ENCODE data around the gene AGTPBP1.
"Not testable (repeated sequence)": the region's sequence is repeated elsewhere in the genome, so short reads cannot be mapped to it uniquely, and the experiment has no call there.

Gene AGTPBP1

DNA sequence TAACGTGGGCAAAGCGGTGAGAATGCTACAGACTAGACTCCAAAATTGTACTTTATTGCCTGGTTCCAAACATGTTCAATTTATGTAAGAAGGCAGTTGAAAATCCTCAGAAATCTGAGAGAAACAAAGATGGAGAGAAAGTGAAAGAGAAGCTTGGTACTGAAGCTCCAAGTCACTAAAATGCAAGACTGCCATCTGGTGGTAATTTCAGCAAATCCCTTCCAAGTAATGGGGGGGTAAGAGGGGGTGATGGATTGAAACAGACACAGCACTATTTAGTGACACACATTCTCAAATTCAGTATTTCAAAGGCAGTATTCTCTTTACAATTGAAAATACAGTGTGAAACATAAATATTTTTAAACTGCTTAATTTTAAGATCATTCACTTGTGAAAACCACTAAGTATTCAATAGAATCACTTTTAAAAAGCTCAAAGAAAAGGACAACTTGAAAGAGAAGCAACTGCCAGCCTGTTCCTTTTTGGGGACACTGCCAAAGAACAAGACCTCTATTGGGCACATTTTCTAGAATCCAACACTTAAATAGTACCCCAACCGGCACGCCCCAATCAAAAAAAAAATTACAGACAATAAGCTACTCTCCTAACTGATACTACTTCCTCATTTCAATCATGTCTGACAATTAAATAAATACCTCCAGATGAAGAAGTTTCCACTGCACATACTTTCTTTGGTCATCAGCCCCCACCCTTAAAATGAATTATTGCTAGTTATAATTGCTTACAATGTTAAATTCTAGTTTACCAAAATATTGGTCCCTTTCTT, 131.5 kb downstream of the AGTPBP1 start:
- Histone ChIP-seq H3K27me3 (ENCODE audit: control insufficient read depth in 1 of 2, insufficient read depth in 2 of 2, low read length in 2 of 2) (no peaks in the 10 kb centered on the region), H3K4me3 (ENCODE audit: low read depth in 1 of 2, low read length in 2 of 2) (peak overlapping the region in 1 of 2 donors; percentile 14), H3K9me3 (ENCODE audit: low read length) (no peaks in the 10 kb centered on the region), H3K4me1 (ENCODE audit: insufficient read depth, low read length) (no peaks in the 10 kb centered on the region), H3K9ac (ENCODE audit: low read length) (no peak overlapping the region), H3K27ac (ENCODE audit: low read depth, low read length) (no peak overlapping the region), H3K36me3 (ENCODE audit: insufficient read depth, low read length) (no peaks in the 10 kb centered on the region)

DNA sequence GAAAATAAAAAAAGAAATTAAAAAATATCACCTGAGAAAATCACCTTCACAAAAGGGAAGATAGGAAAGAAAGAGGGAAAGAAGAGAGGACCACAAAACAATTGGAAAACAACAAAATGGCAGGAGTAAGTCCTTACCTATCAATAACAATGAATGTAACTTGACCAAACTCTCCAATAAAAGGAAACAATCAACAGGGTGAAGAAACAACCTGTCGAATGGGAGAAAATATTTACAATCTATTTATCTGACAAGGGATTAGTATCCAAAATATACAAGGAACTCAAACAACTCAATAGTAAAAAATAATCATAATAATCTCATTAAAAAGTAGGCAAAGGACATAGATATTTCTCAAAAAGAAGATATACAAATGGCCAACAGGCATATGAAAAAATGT, 135.8 kb downstream of the AGTPBP1 start:
- Histone ChIP-seq H3K9ac (ENCODE audit: low read length) (no peak overlapping the region), H3K4me3 (ENCODE audit: low read depth in 1 of 2, low read length in 2 of 2) (no peak overlapping the region), H3K27me3 (ENCODE audit: control insufficient read depth in 1 of 2, insufficient read depth in 2 of 2, low read length in 2 of 2) (no peaks in the 10 kb centered on the region), H3K36me3 (ENCODE audit: insufficient read depth, low read length) (no peaks in the 10 kb centered on the region), H3K9me3 (ENCODE audit: low read length) (no peaks in the 10 kb centered on the region), H3K27ac (ENCODE audit: low read depth, low read length) (no peak overlapping the region), H3K4me1 (ENCODE audit: insufficient read depth, low read length) (no peaks in the 10 kb centered on the region)

DNA sequence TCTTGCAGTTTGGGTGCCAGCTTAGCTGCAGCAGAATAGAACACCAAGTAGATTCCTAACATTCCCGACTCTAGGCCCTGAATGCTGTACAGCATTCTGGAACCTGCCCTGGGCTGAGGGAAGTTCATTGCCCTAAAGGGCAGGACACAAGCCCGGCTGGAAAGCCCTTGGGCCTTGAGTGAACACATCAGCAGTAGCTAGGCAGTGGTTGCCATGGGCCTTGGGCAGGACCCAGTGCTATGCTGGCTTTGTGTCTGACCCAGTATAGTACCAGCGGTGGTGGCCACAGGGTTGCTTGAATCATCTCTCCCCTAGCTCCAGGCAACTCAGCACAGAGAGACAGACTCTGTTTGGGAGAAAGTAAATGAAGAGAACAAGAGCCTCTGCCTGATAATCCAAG, 137.8 kb downstream of the AGTPBP1 start:
- Histone ChIP-seq H3K36me3 (ENCODE audit: insufficient read depth, low read length) (no peaks in the 10 kb centered on the region), H3K27ac (ENCODE audit: low read depth, low read length) (no peak overlapping the region), H3K4me1 (ENCODE audit: insufficient read depth, low read length) (no peaks in the 10 kb centered on the region), H3K27me3 (ENCODE audit: control insufficient read depth in 1 of 2, insufficient read depth in 2 of 2, low read length in 2 of 2) (no peaks in the 10 kb centered on the region), H3K9ac (ENCODE audit: low read length) (no peak overlapping the region), H3K4me3 (ENCODE audit: low read depth in 1 of 2, low read length in 2 of 2) (no peak overlapping the region), H3K9me3 (ENCODE audit: low read length) (no peaks in the 10 kb centered on the region)

DNA sequence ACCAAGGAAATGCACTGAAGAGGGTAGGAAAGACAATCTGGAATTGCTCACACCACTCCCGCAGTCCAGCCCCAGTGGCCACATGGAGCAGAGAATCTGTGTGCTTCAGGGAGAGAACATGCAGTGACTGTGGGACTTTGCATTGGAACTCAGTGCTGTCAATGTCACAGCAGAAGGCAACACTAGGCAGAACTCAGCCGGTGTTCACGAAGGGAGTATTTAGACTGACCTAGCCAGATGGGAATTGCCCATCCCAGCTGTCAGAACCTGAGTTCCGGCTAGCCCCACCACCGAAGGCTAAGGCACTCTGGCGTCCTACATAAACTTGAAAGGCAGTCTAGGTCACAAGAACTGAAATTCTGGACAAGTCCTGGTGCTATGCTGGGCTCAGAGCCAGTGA, 139.0 kb downstream of the AGTPBP1 start:
- no peak overlapping the region for H3K27ac ChIP-seq (ENCODE audit: low read depth, low read length)
- no peak overlapping the region for H3K9ac ChIP-seq (ENCODE audit: low read length)
- H3K4me1 ChIP-seq (ENCODE audit: insufficient read depth, low read length) = no peaks in the 10 kb centered on the region
- no peaks in the 10 kb centered on the region for H3K36me3 ChIP-seq (ENCODE audit: insufficient read depth, low read length)
- H3K9me3 ChIP-seq (ENCODE audit: low read length) = no peaks in the 10 kb centered on the region
- H3K27me3 ChIP-seq (ENCODE audit: control insufficient read depth in 1 of 2, insufficient read depth in 2 of 2, low read length in 2 of 2) = no peaks in the 10 kb centered on the region
- H3K4me3 ChIP-seq (ENCODE audit: low read depth in 1 of 2, low read length in 2 of 2) = no peak overlapping the region

DNA sequence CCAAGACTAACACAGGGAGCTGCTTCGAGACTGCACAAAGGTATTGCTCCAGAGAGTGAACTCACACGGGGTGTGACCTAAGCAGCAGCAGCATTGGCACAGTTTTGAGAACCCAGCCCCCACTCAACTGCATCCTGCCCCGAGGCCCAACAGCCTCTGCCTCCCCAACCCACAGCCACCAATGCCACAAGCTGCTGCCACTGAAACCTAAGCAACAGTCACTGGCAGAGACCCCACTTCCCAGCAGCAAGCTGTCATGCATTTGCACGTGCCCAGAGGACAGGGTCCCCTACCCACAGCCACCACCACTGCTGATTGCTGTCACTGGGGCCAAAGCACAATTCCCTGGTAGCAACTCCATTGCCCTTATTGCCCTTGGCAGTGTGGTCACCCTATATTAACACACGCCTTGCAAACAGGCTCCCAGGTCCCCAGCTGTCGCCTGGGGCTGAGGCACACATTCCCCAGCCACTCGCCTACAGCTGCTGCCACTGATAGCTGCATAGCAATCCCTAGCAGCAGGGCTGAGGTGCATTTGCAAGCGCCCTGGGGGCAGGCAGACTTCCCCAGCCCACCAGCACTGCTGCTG, 141.0 kb downstream of the AGTPBP1 start:
- Histone ChIP-seq H3K4me1 (ENCODE audit: insufficient read depth, low read length) (no peaks in the 10 kb centered on the region), H3K9ac (ENCODE audit: low read length) (no peak overlapping the region), H3K27me3 (ENCODE audit: control insufficient read depth in 1 of 2, insufficient read depth in 2 of 2, low read length in 2 of 2) (no peaks in the 10 kb centered on the region), H3K9me3 (ENCODE audit: low read length) (no peaks in the 10 kb centered on the region), H3K27ac (ENCODE audit: low read depth, low read length) (no peak overlapping the region), H3K4me3 (ENCODE audit: low read depth in 1 of 2, low read length in 2 of 2) (no peak overlapping the region), H3K36me3 (ENCODE audit: insufficient read depth, low read length) (no peaks in the 10 kb centered on the region)

DNA sequence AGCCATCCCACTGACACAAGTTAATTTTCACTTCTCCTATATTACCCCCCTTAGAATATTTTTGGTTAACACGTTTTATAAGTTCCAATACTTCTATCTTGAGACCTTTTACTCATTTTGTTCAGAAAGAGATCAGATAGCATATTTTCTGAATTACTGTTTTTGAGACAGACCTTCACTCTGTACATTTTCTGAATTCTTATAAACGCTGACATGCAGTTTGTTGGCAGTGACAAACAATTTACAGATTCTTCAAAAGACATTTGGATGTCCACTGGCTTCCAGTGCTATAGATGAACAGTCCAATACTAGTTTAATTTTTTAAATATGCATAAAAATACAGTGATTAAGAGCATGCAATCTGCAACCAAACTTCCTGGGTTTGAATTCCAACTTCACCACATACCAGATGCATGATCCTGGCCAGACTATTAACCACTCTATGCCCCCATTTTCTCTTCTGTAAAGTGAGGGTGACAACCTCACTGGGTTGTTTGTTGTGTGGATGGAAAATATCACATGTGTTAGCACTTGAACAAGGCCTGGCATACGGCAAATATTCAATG, 142.1 kb downstream of the AGTPBP1 start:
- H3K4me3 ChIP-seq (ENCODE audit: low read depth in 1 of 2, low read length in 2 of 2) = no peak overlapping the region
- no peaks in the 10 kb centered on the region for H3K27me3 ChIP-seq (ENCODE audit: control insufficient read depth in 1 of 2, insufficient read depth in 2 of 2, low read length in 2 of 2)
- no peak overlapping the region for H3K27ac ChIP-seq (ENCODE audit: low read depth, low read length)
- no peak overlapping the region for H3K9ac ChIP-seq (ENCODE audit: low read length)
- H3K36me3 ChIP-seq (ENCODE audit: insufficient read depth, low read length) = no peaks in the 10 kb centered on the region
- no peaks in the 10 kb centered on the region for H3K9me3 ChIP-seq (ENCODE audit: low read length)
- no peaks in the 10 kb centered on the region for H3K4me1 ChIP-seq (ENCODE audit: insufficient read depth, low read length)

DNA sequence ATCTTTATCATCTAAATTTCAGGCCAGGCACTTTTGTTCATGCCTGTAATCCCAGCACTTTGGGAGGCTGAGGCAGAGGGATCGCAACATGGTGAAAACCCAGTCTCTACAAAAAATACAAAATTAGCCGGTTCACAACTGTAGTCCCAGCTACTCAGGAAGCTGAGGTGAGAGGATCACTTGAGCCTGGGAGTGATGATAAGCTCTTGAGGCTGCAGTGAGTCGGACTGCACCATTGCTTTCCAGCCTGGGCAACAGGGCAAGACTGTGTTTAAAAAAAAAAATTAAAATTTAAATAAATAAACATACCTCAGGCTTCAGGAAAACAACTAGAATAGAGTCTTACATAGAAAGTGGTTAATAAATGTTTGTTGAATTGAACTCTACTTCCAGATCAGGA, 147.4 kb downstream of the AGTPBP1 start:
- no peaks in the 10 kb centered on the region for H3K9me3 ChIP-seq (ENCODE audit: low read length)

DNA sequence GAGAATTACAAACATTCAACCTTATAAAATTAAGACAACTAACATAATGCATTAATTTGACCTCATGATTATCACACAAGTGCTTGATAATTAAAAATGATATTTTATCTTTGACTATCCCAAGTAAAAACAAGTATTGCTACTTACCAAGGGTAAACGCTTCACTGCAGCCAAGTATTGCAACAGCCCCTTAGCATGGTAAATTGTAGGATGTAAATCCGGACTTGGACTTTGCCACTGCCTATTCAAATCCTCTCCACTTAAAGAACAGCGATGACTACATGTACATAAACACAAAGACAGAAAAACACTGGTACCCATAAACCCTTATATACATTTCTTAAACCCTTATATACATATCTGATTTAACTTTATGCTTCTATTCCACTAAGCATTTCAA, 155.1 kb downstream of the AGTPBP1 start:
- Histone ChIP-seq H3K9ac (ENCODE audit: low read length) (no peak overlapping the region), H3K4me3 (ENCODE audit: low read depth in 1 of 2, low read length in 2 of 2) (no peak overlapping the region), H3K4me1 (ENCODE audit: insufficient read depth, low read length) (no peaks in the 10 kb centered on the region), H3K9me3 (ENCODE audit: low read length) (no peaks in the 10 kb centered on the region), H3K27me3 (ENCODE audit: control insufficient read depth in 1 of 2, insufficient read depth in 2 of 2, low read length in 2 of 2) (no peaks in the 10 kb centered on the region), H3K36me3 (ENCODE audit: insufficient read depth, low read length) (no peaks in the 10 kb centered on the region), H3K27ac (ENCODE audit: low read depth, low read length) (no peak overlapping the region)

More for the DNA sequence above, 147.4 kb downstream of the AGTPBP1 start:
- no peak overlapping the region for H3K27ac ChIP-seq (ENCODE audit: low read depth, low read length)
- H3K4me1 ChIP-seq (ENCODE audit: insufficient read depth, low read length) = no peaks in the 10 kb centered on the region
- H3K27me3 ChIP-seq (ENCODE audit: control insufficient read depth in 1 of 2, insufficient read depth in 2 of 2, low read length in 2 of 2) = no peaks in the 10 kb centered on the region
- no peak overlapping the region for H3K9ac ChIP-seq (ENCODE audit: low read length)
- no peaks in the 10 kb centered on the region for H3K36me3 ChIP-seq (ENCODE audit: insufficient read depth, low read length)
- no peak overlapping the region for H3K4me3 ChIP-seq (ENCODE audit: low read depth in 1 of 2, low read length in 2 of 2)

DNA sequence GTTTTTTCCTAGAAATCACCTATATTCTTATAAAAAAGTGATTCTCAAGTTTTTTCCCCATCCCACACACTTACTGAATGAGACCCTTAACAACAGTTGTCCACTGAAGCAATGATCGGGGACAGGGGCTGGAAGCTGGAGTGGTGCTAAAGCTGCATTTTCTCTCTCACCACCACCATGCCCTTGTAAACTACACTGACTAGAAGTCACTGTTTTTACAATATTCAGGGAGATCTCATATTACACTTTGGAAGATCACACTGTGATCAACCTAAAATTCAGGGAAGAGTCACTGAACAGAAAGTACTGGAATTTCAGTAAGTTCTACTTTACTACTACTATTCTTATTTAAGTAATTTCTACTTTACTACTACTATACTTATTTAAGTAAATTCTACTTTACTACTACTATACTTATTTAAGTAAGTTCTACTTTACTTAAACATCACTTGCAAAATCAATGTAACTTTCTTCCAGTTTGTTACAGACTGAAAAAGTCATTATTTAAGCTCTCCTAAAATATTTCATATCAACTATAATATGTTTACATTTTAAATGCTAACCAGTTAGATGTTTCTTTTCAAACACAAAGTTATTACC, 164.3 kb downstream of the AGTPBP1 start:
- Histone ChIP-seq H3K27me3 (ENCODE audit: control insufficient read depth in 1 of 2, insufficient read depth in 2 of 2, low read length in 2 of 2) (no peaks in the 10 kb centered on the region), H3K27ac (ENCODE audit: low read depth, low read length) (no peak overlapping the region), H3K36me3 (ENCODE audit: insufficient read depth, low read length) (no peaks in the 10 kb centered on the region), H3K4me1 (ENCODE audit: insufficient read depth, low read length) (no peaks in the 10 kb centered on the region), H3K9me3 (ENCODE audit: low read length) (no peaks in the 10 kb centered on the region), H3K9ac (ENCODE audit: low read length) (no peak overlapping the region), H3K4me3 (ENCODE audit: low read depth in 1 of 2, low read length in 2 of 2) (no peak overlapping the region)

DNA sequence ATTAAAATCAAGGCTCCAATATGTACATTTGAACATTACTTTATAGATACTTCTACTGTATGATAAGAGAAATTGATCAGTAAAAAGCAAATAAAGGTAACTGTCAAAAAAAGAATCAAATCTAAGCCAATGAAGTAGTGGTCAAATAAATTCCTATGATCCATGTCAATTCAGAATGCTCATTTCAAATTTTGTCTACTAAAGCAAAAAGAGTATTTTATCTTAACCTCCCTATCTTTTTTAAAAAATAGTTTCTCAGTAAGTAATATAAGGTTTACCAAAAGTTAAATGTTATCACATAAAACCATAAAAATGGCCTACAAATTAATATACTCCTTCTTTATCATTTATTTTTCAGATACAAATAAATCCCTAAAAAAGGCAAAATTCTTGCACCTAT, 165.9 kb downstream of the AGTPBP1 start:
- Histone ChIP-seq H3K9ac (ENCODE audit: low read length) (no peak overlapping the region), H3K27me3 (ENCODE audit: control insufficient read depth in 1 of 2, insufficient read depth in 2 of 2, low read length in 2 of 2) (no peaks in the 10 kb centered on the region), H3K27ac (ENCODE audit: low read depth, low read length) (no peak overlapping the region), H3K4me1 (ENCODE audit: insufficient read depth, low read length) (no peaks in the 10 kb centered on the region), H3K36me3 (ENCODE audit: insufficient read depth, low read length) (no peaks in the 10 kb centered on the region), H3K4me3 (ENCODE audit: low read depth in 1 of 2, low read length in 2 of 2) (no peak overlapping the region), H3K9me3 (ENCODE audit: low read length) (no peaks in the 10 kb centered on the region)

DNA sequence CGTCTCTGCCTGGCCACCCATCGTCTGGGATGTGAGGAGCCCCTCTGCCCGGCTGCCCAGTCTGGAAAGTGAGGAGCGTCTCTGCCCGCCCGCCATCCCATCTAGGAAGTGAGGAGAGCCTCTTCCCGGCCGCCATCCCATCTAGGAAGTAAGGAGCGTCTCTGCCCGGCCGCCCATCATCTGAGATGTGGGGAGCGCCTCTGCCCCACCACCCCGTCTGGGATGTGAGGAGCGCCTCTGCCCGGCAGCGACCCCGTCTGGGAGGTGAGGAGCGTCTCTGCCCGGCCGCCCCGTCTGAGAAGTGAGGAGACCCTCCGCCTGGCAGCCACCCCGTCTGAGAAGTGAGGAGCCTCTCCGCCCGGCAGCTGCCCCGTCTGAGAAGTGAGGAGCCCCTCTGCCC, 168.2 kb downstream of the AGTPBP1 start:
- H3K9ac ChIP-seq (ENCODE audit: low read length); H3K27ac ChIP-seq (ENCODE audit: low read depth, low read length); H3K27me3 ChIP-seq (ENCODE audit: control insufficient read depth in 1 of 2, insufficient read depth in 2 of 2, low read length in 2 of 2); H3K36me3 ChIP-seq (ENCODE audit: insufficient read depth, low read length); H3K4me1 ChIP-seq (ENCODE audit: insufficient read depth, low read length); H3K9me3 ChIP-seq (ENCODE audit: low read length); H3K4me3 ChIP-seq (ENCODE audit: low read depth in 1 of 2, low read length in 2 of 2): not testable (repeated sequence)

All from muscle layer of colon (tissue), 2 donors.